ENCODE results near the gene DMTF1.

Gene DMTF1

GRCh38 chr7:87147500-87147899 lies 4.8 kb upstream of the DMTF1 start:
- TF ChIP-seq CTCF (IDR thresholded peaks at IDR 0.05) (no peak), ZFX (IDR thresholded peaks at IDR 0.05; ENCODE audit: borderline replicate concordance) (no peak)

DNA sequence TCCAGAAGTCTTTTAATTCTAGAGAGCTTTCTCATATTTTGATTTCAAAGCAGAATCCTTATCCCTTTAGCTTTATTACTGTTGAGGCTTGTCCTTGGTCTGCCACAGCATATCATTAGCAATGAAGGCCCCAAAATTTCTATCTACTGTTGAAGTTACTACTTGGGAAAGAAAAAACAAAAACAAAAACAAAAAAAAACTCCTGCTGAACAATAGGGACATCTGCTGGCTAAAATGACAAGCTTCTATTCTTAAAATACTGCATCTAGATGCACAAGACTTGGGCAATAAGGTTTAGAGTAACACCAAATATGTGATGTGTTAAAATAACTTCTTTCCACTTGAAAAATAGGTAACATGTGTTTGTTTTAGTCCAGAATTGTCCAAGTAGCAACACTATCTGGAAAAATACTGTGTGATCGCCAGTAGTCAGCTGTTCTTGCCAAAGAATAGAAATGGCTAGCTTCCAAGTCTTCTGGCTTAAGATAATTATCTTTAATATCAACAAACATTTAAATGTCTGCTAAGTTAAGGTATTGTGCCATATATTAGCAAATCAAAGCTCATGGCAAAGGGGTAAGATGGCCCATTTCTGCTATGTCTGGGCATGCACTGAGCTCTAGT lies 3.8 kb upstream of the DMTF1 start:
- H3K27ac ChIP-seq, result no peak overlapping the region
- no peak for TF ChIP-seq ZFX (IDR thresholded peaks at IDR 0.05; ENCODE audit: borderline replicate concordance)
- TF ChIP-seq CTCF (IDR thresholded peaks at IDR 0.05), result peak; percentile 91

More at GRCh38 chr7:87147500-87147899, 4.8 kb upstream of the DMTF1 start:
- H3K27ac ChIP-seq, result no peak overlapping the region

GRCh38 chr7:87151002-87151728 lies 1.1 kb upstream of the DMTF1 start:
- TF ChIP-seq ZFX (IDR thresholded peaks at IDR 0.05; ENCODE audit: borderline replicate concordance) (no peak), CTCF (IDR thresholded peaks at IDR 0.05) (no peak)
- peak overlapping the region; percentile 99 for H3K27ac ChIP-seq

- TF ChIP-seq CTCF (IDR thresholded peaks at IDR 0.05), result no peak
- no peak for TF ChIP-seq ZFX (IDR thresholded peaks at IDR 0.05; ENCODE audit: borderline replicate concordance)
Measured at GRCh38 chr7:87151729-87152111, 533 bp upstream of the DMTF1 start.

GRCh38 chr7:87152897-87153641 lies 816 bp downstream of the DMTF1 start:
- TF ChIP-seq ZFX (IDR thresholded peaks at IDR 0.05; ENCODE audit: borderline replicate concordance), result no peak
- TF ChIP-seq CTCF (IDR thresholded peaks at IDR 0.05), result no peak
- peak overlapping the region; percentile 99 for H3K27ac ChIP-seq

More at GRCh38 chr7:87151729-87152111, 533 bp upstream of the DMTF1 start:
- peak overlapping the region; percentile 99 for H3K27ac ChIP-seq

- peak overlapping the region; percentile 99 for H3K27ac ChIP-seq
- TF ChIP-seq ZFX (IDR thresholded peaks at IDR 0.05; ENCODE audit: borderline replicate concordance), result no peak
- no peak for TF ChIP-seq CTCF (IDR thresholded peaks at IDR 0.05)
Measured at GRCh38 chr7:87154166-87154565, 1.9 kb downstream of the DMTF1 start.

All from 22Rv1 (cell line).